Esophagus muscularis mucosa (tissue), 4 donors: ENCODE results near the gene EFR3B. TPM values are rescaled to one million over a fixed set of nuclear protein-coding genes. Genes with fewer than 3 reads are reported as not detected.

Experiments
- DNase-seq: peaks from one replicate; pipeline ENCODE4 v3.0.0-alpha.2; 2017; ENCODE audit errors: extremely low spot score
- H3K27ac ChIP-seq, 4 donors: fragments of 200-600 bp; sonication (generic); replicated peaks in 1 of 4; 1 replicate in 3 of 4; 2 replicates in 1 of 4; pipeline ENCODE4 v1.5.1; 2016 to 2019; ENCODE audit warnings: mild to moderate bottlenecking in 1 of 4
- H3K27me3 ChIP-seq, 4 donors: fragments of 200-600 bp; sonication (generic); one replicate each; pipeline versions ENCODE4 v1.5.1 to v1.6.0; 2016 to 2019
- H3K36me3 ChIP-seq, 4 donors: fragments of 200-600 bp; sonication (generic); one replicate each; pipeline ENCODE4 v1.5.1; 2016 to 2019
- H3K4me1 ChIP-seq, 4 donors: fragments of 200-600 bp; sonication (generic); one replicate each; pipeline ENCODE4 v1.5.1; 2016 to 2019
- H3K4me3 ChIP-seq, 4 donors: fragments of 200-600 bp; sonication (generic); 1 replicate in 2 of 4; 2 replicates in 2 of 4; pipeline ENCODE4 v1.5.1; 2016 to 2019; ENCODE audit warnings: mild to moderate bottlenecking in 4 of 4, moderate library complexity in 1 of 4
- H3K9me3 ChIP-seq, 4 donors: fragments of 200-600 bp; sonication (generic); 1 replicate in 3 of 4; 2 replicates in 1 of 4; pipeline ENCODE4 v1.5.1; 2016 to 2019
- EP300 ChIP-seq: sonication (generic); formaldehyde crosslinking; IDR thresholded peaks from one replicate; pipeline ENCODE4 v1.6.1; 2017; ENCODE audit warnings: antibody characterized with exemption
- POLR2A ChIP-seq: fragments of 450-650 bp; IDR thresholded peaks from one replicate; pipeline ENCODE4 v1.6.1; 2017; ENCODE audit warnings: antibody characterized with exemption, moderate library complexity, mild to moderate bottlenecking, low read depth
- POLR2AphosphoS5 ChIP-seq, 2 donors: sonication (generic); formaldehyde crosslinking; IDR thresholded peaks; one replicate each; pipeline ENCODE4 v1.6.1; 2017; ENCODE audit warnings: antibody characterized with exemption in 2 of 2
- WGBS: methylation state at CpG from one replicate; pipeline ENCODE4 v1.1.5; 2018; 5-methylcytosine and 5-hydroxymethylcytosine counted together
- intact Hi-C: fragments of 100-400 bp; cut with DNase I; formaldehyde crosslinking; loops from one replicate; pipeline ENCODE4 v1.15.1; 2023
- total RNA-seq, 4 donors: library from RNA; depleted of rRNA; stranded (reverse); fragments of >200 nt; gene quantifications; one replicate each; pipeline versions ENCODE4 v1.1.0 to v1.2.1, GENCODE V29; 2016
- TF ChIP-seq, protein P1 (sequence below), 3 experiments: fragments of 200-600 bp in 2 of 3; fragments of 450-650 bp in 1 of 3; sonication (generic) in 2 of 3; IDR thresholded peaks; one replicate each; pipeline ENCODE4 v1.5.1; 2017 to 2019; ENCODE audit warnings: antibody characterized with exemption in 3 of 3, mild to moderate bottlenecking in 2 of 3, moderate library complexity in 1 of 3

EFR3B gene
- total RNA-seq, 4 donors from 2014 or later: 0.65 to 2.9 (median 1.00) TPM

DNA sequence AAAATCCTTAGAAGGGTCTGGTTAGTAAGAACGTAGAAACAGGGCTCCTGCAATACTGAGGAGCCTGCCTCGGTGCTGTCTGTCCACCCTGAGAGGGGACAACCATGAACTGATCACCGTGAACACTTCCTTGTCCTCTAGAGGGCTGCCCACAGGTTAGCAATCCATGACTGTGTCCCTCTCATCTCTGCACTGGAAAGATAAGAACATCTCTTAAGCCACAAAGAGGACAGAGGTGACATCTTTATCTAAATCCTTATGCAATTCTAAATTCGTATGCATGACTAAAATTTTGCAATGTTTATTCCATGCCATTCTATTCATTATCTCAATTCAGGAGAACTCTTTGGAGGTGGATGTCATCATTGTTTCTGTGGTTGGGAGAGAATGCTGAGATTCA lies 12.8 kb downstream of the EFR3B start:
- Histone ChIP-seq H3K27ac (no peak overlapping the region), H3K4me1 (no peaks in the 10 kb centered on the region), H3K27me3 (no peaks in the 10 kb centered on the region), H3K4me3 (no peak overlapping the region), H3K9me3 (no peaks in the 10 kb centered on the region), H3K36me3 (no peaks in the 10 kb centered on the region)
- DNase-seq: no peak
- 84% methylated on average over 4 of the region's 4 CpGs for WGBS
- intact Hi-C loops: no loop called here
- TF ChIP-seq, protein P1, sequence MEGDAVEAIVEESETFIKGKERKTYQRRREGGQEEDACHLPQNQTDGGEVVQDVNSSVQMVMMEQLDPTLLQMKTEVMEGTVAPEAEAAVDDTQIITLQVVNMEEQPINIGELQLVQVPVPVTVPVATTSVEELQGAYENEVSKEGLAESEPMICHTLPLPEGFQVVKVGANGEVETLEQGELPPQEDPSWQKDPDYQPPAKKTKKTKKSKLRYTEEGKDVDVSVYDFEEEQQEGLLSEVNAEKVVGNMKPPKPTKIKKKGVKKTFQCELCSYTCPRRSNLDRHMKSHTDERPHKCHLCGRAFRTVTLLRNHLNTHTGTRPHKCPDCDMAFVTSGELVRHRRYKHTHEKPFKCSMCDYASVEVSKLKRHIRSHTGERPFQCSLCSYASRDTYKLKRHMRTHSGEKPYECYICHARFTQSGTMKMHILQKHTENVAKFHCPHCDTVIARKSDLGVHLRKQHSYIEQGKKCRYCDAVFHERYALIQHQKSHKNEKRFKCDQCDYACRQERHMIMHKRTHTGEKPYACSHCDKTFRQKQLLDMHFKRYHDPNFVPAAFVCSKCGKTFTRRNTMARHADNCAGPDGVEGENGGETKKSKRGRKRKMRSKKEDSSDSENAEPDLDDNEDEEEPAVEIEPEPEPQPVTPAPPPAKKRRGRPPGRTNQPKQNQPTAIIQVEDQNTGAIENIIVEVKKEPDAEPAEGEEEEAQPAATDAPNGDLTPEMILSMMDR (IDR thresholded peaks at IDR 0.05): no peak
- TF ChIP-seq POLR2A: no peak
- no peak for TF ChIP-seq POLR2AphosphoS5 (IDR thresholded peaks at IDR 0.05)
- no peak for TF ChIP-seq EP300

DNA sequence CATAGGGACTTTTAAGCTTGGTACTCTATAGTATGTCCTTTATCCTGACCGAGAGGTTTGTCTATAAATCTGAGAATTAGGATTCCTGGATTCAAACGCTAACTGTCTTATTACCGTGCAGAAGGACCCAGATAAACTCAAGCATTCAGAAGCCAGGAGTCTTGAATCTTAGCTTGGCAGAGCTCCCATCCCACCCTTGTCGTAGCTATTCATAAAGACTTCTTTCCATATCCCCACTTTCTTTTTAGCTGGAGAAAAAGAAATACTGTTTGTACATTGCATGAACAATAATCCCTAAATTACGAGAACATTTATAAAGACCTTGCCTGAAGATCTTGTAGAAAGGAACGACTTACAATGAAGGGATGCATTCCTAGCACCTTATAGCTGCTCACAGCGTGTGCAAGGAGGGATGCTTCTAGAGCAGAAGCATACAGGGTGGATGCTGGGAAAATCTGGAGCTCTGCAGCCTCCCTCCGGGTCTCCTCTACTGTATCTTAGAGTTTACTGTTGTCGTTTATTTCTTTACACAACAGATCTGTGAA lies 13.6 kb downstream of the EFR3B start:
- no peaks in the 10 kb centered on the region for H3K9me3 ChIP-seq
- no peaks in the 10 kb centered on the region for H3K27me3 ChIP-seq
- H3K36me3 ChIP-seq: no peaks in the 10 kb centered on the region
- no peak for DNase-seq
- no peak for TF ChIP-seq POLR2AphosphoS5 (IDR thresholded peaks at IDR 0.05)
- no peak for TF ChIP-seq POLR2A
- TF ChIP-seq, protein P1 (IDR thresholded peaks at IDR 0.05): no peak
- TF ChIP-seq EP300: no peak
- H3K4me3 ChIP-seq: no peak overlapping the region
- WGBS: 90% methylated on average over 9 of the region's 9 CpGs
- intact Hi-C loops: no loop called here
- no peaks in the 10 kb centered on the region for H3K4me1 ChIP-seq
- no peak overlapping the region for H3K27ac ChIP-seq

DNA sequence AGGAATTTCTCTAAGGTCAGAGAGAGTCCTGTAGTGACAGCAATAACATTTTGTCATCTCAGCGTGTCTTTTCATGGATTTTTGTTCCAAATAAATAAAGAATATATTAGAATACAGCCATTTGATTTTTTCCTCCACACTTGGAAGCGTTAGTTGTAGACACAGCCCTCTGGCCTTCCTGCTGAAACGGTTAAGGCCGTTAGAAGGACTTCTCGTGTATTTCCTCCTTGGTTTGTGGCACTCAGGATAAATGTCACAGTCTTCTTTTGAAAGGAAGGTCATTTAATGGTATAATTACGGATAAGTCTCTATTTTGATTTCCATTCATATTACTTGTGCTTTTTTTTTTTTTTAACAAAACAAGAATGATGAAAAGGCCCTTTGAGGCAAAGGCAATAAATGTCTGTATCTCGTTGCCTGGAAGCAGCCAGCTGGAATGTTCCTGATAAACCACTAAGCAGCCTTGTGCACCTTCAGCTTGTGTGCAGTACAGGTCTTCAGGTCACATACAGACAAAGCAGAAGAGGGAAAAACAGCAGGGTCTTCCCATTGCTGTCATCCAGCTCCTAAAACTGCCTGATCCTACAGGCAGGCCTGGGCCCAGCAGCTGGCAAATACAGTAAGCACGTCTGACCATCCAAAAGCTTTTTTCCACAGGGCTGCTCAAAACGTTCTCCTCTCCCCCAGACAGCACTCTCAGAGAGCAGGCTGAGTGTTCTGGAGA lies 14.4 kb downstream of the EFR3B start:
- Histone ChIP-seq H3K27ac (no peak overlapping the region), H3K9me3 (no peaks in the 10 kb centered on the region), H3K4me1 (no peaks in the 10 kb centered on the region), H3K36me3 (no peaks in the 10 kb centered on the region), H3K4me3 (no peak overlapping the region), H3K27me3 (no peaks in the 10 kb centered on the region)
- WGBS: 67% methylated on average over 9 of the region's 9 CpGs
- TF ChIP-seq, protein P1 (IDR thresholded peaks at IDR 0.05): no peak
- TF ChIP-seq POLR2AphosphoS5 (IDR thresholded peaks at IDR 0.05) (no peak), EP300 (no peak), POLR2A (no peak)
- intact Hi-C loops: no loop called here
- no peak for DNase-seq

DNA sequence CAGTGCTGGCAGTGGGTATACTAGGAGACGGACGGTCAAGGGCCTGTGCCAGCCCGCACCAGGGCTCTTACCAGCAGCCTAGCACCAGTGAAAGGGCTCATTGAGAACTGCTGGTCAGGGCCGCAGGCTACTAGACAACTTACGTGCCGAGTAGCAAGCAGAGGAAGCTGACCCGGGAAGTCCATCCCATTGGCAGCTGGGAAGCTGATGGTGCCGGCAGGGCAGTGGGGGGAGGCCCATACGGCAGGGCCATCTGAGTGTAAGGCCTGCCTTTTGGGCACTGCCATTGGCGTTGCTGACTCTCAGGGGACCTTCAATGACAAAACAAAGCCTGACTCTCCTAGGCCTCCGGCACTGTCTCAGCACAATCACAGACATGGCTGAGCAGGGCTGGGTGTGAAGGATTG lies 20.6 kb downstream of the EFR3B start:
- TF ChIP-seq POLR2A (no peak), POLR2AphosphoS5 (IDR thresholded peaks at IDR 0.05) (no peak), EP300 (no peak)
- TF ChIP-seq, protein P1 (IDR thresholded peaks at IDR 0.05): no peak
- Histone ChIP-seq H3K27me3 (no peaks in the 10 kb centered on the region), H3K4me3 (no peak overlapping the region), H3K36me3 (no peaks in the 10 kb centered on the region), H3K27ac (peak overlapping the region in 3 of 4 donors; percentile 19 to 37 (median 27)), H3K4me1 (peaks cover 12 to 19% (median 17%) of the 10 kb centered on the region in 4 donors), H3K9me3 (peaks cover 0 to 4% (median 2%) of the 10 kb centered on the region in 4 donors)
- intact Hi-C loops: no loop called here
- no peak for DNase-seq
- 95% methylated on average over 8 of the region's 11 CpGs for WGBS
